T47D (cell line): ENCODE data around the gene ANKRD36B.
"Not testable (repeated sequence)": the region's sequence is repeated elsewhere in the genome, so short reads cannot be mapped to it uniquely, and the experiment has no call there.

Source experiments
- DNase-seq, 2 experiments: peaks; one replicate each; pipeline versions ENCODE4 v3.0.0 to v3.0.0-alpha.2; 2011 to 2012; ENCODE audit warnings: low read depth in 1 of 2, low spot score in 1 of 2
- JUND ChIP-seq: IDR thresholded peaks from 2 replicates; pipeline ENCODE4 v1.6.1; 2012; ENCODE audit warnings: low read depth
- in situ Hi-C: cut with HindIII; loops from 2 replicates; pipeline ENCODE4 v1.10.0; 2016; ENCODE audit warnings: low sequenced_read_pairs, low pct_unique_long_range_greater_than_20kb

The ANKRD36B gene

DNA sequence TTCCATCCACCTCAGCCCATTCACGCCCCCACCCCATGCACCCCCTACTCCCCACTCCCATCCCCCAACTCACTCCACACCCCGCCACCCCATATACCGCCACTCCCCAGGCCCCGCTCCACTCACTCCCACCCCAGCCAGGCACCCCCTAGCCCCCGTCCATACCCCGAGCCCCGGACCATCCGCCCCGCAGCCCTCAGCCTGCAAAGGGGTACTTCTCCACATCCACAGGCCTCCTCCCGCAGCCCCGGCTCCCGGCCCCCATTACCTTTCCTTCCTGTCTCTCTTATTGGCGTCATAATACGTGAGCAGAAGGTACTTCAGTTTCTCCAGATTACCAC lies 450 bp downstream of the ANKRD36B start:
- in situ Hi-C loops, DNase-seq: not testable (repeated sequence)

DNA sequence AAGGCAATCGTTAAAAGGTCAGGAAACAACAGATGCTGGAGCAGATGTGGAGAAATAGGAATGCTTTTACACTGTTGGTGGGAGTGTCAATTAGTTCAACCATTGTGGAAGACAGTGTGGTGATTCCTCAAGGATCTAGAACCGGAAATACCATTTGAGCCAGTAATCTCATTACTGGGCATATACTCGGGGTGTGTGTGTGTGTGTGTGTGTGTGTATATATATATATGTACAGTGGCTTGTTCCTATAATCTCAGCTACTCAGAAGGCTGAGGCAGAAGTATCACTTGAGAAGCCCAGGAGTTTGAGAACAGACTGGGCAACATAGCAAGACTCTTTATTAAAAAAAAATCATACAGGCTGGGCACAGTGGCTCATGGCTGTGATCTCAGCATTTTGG lies 24.0 kb downstream of the ANKRD36B start:
- in situ Hi-C loops, DNase-seq: not testable (repeated sequence)

- DNase-seq, in situ Hi-C loops: not testable (repeated sequence)
Observed at GRCh38 chr2:97552406-97552805, 37.3 kb downstream of the ANKRD36B start.

DNA sequence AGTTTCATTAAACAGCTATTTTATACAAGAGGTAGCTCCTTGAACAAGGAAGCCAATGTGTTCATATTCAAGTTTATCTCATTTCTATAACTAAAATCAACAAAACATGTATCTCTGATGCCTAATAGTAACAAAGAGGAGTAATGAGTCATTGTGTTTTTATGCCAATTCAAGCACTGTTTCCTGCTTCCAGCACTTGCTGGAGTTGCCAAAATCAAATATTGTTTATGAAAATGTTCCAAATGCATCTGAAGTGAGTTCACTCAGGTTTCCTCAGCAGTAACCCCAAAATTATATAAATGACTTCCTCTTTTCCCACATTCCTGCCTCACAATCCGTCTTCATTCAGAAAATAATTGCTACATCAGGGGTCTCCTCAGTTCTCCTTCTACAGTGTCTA lies 39.2 kb downstream of the ANKRD36B start:
- in situ Hi-C loops, DNase-seq: not testable (repeated sequence)

DNA sequence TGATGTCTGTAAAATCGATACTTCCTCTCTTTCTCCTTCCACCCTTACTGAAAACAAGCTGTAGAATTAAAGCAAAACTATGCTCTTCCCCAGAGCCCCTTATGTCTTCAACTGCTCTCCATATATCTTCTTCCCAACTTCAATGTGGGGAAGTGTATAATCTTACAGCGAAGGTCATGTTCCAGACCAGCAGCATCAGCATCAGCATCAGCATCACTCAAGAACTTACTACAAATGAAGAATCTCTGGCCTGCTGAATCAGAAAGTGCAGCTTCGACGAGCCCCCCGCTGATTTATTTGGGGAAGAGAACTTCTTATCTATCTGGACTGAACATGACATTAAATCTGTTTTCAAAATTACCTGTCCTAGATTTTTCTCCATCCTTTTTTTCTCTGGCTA lies 40.6 kb downstream of the ANKRD36B start:
- in situ Hi-C loops, DNase-seq: not testable (repeated sequence)

- in situ Hi-C loops, DNase-seq: not testable (repeated sequence)
Observed at GRCh38 chr2:97548536-97548935, 41.1 kb downstream of the ANKRD36B start.

GRCh38 chr2:97546711-97547110 lies 43.0 kb downstream of the ANKRD36B start:
- no peak for DNase-seq
- TF ChIP-seq JUND: no peak
- in situ Hi-C loops: no loop called here

- in situ Hi-C loops, DNase-seq: not testable (repeated sequence)
Observed at GRCh38 chr2:97544911-97545310, 44.8 kb downstream of the ANKRD36B start.

- in situ Hi-C loops, DNase-seq: not testable (repeated sequence)
Observed at GRCh38 chr2:97525904-97526303, 63.8 kb downstream of the ANKRD36B start.

- DNase-seq, in situ Hi-C loops: not testable (repeated sequence)
Observed at GRCh38 chr2:97523816-97524215, 65.9 kb downstream of the ANKRD36B start.

DNA sequence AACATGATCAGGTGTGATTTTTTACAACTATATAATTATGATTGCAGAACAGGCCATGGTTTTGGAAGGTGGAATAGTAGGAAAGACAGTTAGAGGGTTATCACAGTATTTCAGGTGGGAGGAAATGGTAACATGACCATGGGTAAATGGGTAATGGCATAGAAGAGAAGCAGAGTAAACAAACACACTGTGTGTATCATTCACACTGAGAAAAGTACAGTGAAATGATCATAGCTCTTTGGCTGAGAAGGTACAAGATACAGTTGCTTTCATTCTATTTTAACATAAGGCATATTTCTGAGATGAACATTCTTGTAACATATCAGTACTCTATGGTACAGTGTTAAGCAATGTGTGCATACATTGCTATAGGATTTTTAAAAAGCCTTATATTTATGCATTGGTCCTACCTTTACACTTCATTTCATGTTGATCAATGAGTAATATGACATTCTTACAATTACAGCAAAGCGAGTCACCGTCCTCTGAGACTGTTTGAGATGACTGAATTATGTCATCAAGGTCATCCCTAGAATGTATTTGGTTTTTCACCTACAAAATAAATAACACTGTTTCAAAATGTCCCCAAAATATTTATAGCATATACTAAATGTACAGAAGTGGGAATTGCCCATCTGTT lies 66.6 kb downstream of the ANKRD36B start:
- DNase-seq, in situ Hi-C loops: not testable (repeated sequence)

GRCh38 chr2:97495651-97496050 lies 94.0 kb downstream of the ANKRD36B start:
- DNase-seq, in situ Hi-C loops: not testable (repeated sequence)

DNA sequence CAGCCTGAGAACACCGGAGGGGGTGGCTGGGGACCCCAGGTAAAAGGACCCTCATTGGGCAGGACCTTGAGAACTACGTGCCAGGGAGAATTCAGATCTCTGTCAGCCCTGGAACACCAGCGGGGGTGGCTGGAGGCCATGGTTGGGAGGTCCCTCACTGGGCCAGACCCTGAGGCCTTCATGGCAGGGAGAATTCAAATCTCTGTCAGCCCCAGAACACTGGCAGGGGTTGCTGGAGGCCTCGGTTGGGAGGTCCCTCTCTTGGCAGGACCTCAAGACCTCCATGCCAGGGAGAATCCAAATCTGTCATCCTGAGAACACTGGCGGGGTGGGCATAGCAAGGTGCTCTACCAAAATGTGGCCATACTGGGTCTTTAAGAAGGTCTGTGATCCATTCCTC lies 99.5 kb downstream of the ANKRD36B start:
- in situ Hi-C loops, DNase-seq: not testable (repeated sequence)
